Heart left ventricle (tissue), 16 donors: ENCODE data around the gene KEAP1. TPM values are rescaled to one million over a fixed set of nuclear protein-coding genes. Genes with fewer than 3 reads are reported as not detected.

Source experiments
- ATAC-seq, 4 donors: fragments of 200-7000 bp; cut with Tn5 transposase; one replicate each; pipeline ENCODE4 v1.9.1; 2020 to 2022; ENCODE audit warnings: moderate library complexity in 4 of 4, mild to moderate bottlenecking in 3 of 4, moderate number of reproducible peaks in 1 of 4
- DNase-seq, 5 donors: peaks; one replicate each; pipeline ENCODE4 v3.0.0-alpha.2; 2020
- H3K27ac ChIP-seq, 12 donors: fragments of 200-600 bp; sonication (generic) in 4 of 12; one replicate each; pipeline versions ENCODE4 v1.5.0 to v1.8.0; 2016 to 2022; ENCODE audit warnings: mild to moderate bottlenecking in 2 of 12
- H3K27me3 ChIP-seq, 9 donors: fragments of 200-600 bp; sonication (generic) in 2 of 9; one replicate each; pipeline versions ENCODE4 v1.5.1 to v1.8.0; 2016 to 2022; ENCODE audit warnings: mild to moderate bottlenecking in 3 of 9
- H3K36me3 ChIP-seq, 9 donors: fragments of 200-600 bp; sonication (generic) in 2 of 9; one replicate each; pipeline versions ENCODE4 v1.5.0 to v1.8.0; 2018 to 2022; ENCODE audit warnings: mild to moderate bottlenecking in 2 of 9
- H3K4me1 ChIP-seq, 12 donors: fragments of 200-600 bp; sonication (generic) in 4 of 12; one replicate each; pipeline versions ENCODE4 v1.5.0 to v1.8.0; 2016 to 2022; ENCODE audit warnings: mild to moderate bottlenecking in 3 of 12
- H3K4me3 ChIP-seq, 12 donors: fragments of 200-600 bp; sonication (generic) in 4 of 12; one replicate each; pipeline versions ENCODE4 v1.5.0 to v1.8.0; 2017 to 2022; ENCODE audit warnings: mild to moderate bottlenecking in 9 of 12, moderate library complexity in 4 of 12
- H3K9me3 ChIP-seq, 12 donors: fragments of 200-600 bp; sonication (generic) in 4 of 12; one replicate each; pipeline versions ENCODE4 v1.5.0 to v1.8.0; 2016 to 2022; ENCODE audit warnings: mild to moderate bottlenecking in 1 of 12
- CTCF ChIP-seq, 12 donors: fragments of 200-600 bp; sonication (generic) in 4 of 12; IDR thresholded peaks; one replicate each; pipeline versions ENCODE4 v1.5.0 to v1.8.0; 2018 to 2022; ENCODE audit warnings: antibody characterized with exemption in 12 of 12, mild to moderate bottlenecking in 5 of 12
- POLR2A ChIP-seq, 2 donors: fragments of 450-650 bp; IDR thresholded peaks; one replicate each; pipeline ENCODE4 v1.6.1; 2017; ENCODE audit warnings: antibody characterized with exemption in 2 of 2, mild to moderate bottlenecking in 2 of 2, moderate library complexity in 2 of 2
- WGBS, 4 donors: extraction: QIAGEN DNeasy Blood & Tissue Kit in 2 of 4; methylation state at CpG; one replicate each; pipeline versions ENCODE4 v1.1.5 to v1.1.7; 2013 to 2018; 5-methylcytosine and 5-hydroxymethylcytosine counted together
- intact Hi-C, 10 donors: fragments of 100-400 bp; cut with DNase I; formaldehyde crosslinking; loops; one replicate each; pipeline versions ENCODE4 v1.11.1 to v1.14.2; 2022
- polyA plus RNA-seq, 2 donors: library from polyadenylated mRNA; stranded (reverse); fragments of 200-250 nt; gene quantifications; one replicate each; pipeline ENCODE4 v1.2.3, GENCODE V29; 2013
- total RNA-seq, 9 donors: library from RNA; depleted of rRNA in 2 of 9; stranded (reverse); fragments of >200 nt in 2 of 9; fragmentation: NEBNext Ultra II Directional in 3 of 9; extraction: Animal tissue kit (Norgen Biotek cat#: 25700) in 3 of 9; gene quantifications; one replicate each; pipeline versions ENCODE4 v1.1.0 to v1.2.4, GENCODE V29; 2016 to 2023
- donor health status: ischemic (EF 13 %, LVEDD 7.1; RV severe dilation, severe dysfunction).
- donor health status: healthy with polysubstance abuse.
- donor health status: DM: no; HTN: yes; CAD: no.
- donor health status: DM: no; HTN: no; CAD: no.
- donor health status: ischemic (EF 25% LVEDD 6.9; RV normal size, moderate dysfunction).
- donor health status: ischemic (EF 25% LVEDD 5.7; RV mildly dilated, moderate dysfunction).
- donor health status: healthy.
- donor health status: DM: yes; HTN: yes; CAD: no.
- donor health status: ischemic (EF 35%, LVEDD 5.7; RV mildly dilated, moderate dysfunction).
- donor health status: nonischemic (EF 11% LVEDD 7.7; RV severe dilation, severe dysfunction).
- donor health status: DM: yes; HTN: yes; CAD: no.
- donor health status: PGD.
- donor health status: ischemic (EF 29% LVEDD 5.4; RV normal size, mild dysfunction).
- donor health status: nonischemic (EF 23%, LVEDD 6.1; RV moderate dilation, normal function).

Gene KEAP1
- total and polyA plus RNA-seq, 11 donors: 52.8 to 94.2 (median 67.6) TPM

DNA sequence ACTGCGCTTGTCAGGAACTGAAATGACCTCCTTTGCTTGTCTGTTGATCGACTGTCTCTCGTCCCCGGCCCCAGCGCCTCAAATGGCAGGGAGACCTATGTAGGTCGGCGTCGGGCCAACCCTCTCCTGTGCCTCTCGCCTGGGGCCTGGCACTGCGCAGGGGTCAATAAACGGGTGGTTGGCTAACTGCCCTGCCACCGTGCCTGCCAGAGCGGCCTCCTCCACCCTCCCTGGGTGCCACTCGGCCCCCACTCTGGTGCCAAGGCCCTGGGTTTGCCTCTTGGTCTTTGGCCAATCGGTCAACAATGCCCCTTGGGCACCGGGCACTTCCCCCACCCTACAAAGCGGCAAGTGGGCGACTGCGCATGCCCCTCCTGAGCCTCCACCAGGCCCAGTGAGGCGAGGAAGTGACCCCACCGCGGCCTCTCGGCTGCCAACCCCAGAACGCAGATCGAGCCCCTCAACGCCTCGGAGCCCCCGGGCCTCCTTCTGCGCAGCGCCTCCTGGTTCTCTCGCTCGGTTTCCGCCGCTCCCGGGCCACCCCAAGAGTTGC is 1.1 kb downstream of the KEAP1 start:
- intact Hi-C loops: loop anchor here in 8 of 10 donors (2.0 to 10.0 kb wide), 5 partner anchors 40 to 67 kb away; partner anchors contain the start of genes CDKN2D (in 5 of the 8), ATG4D (in 4 of the 8) and KRI1 (in 4 of the 8)
- Histone ChIP-seq H3K36me3 (peaks cover 0 to 27% (median 24%) of the 10 kb centered on the region in 9 donors), H3K27me3 (no peaks in the 10 kb centered on the region), H3K27ac (peak overlapping the region; percentile 96 to 100 (median 99)), H3K4me1 (peaks cover 0 to 51% (median 34%) of the 10 kb centered on the region in 12 donors), H3K4me3 (peak overlapping the region; percentile 72 to 99 (median 95)), H3K9me3 (no peaks in the 10 kb centered on the region)
- TF ChIP-seq POLR2A (IDR thresholded peaks at IDR 0.05) (no peak), CTCF (IDR thresholded peaks at IDR 0.05) (no peak)
- DNase-seq (peak; percentile 76 to 92 (median 89)), ATAC-seq (peak; percentile 60 to 82 (median 76))
- 0 to 1% (median 0%) methylated on average over 20 to 35 of the region's 35 CpGs for WGBS, 4 donors

GRCh38 chr19:10500247-10500592 is 2.9 kb downstream of the KEAP1 start:
- peaks cover 0 to 51% (median 34%) of the 10 kb centered on the region in 12 donors for H3K4me1 ChIP-seq
- no peak overlapping the region for H3K27ac ChIP-seq
- DNase-seq: no peak
- H3K36me3 ChIP-seq: peaks cover 0 to 45% (median 42%) of the 10 kb centered on the region in 9 donors
- no peak for ATAC-seq
- H3K4me3 ChIP-seq: no peak overlapping the region
- 95 to 100% (median 97%) methylated on average over 2 of the region's 2 CpGs for WGBS, 4 donors
- no peaks in the 10 kb centered on the region for H3K9me3 ChIP-seq
- intact Hi-C loops: loop anchor here in 6 of 10 donors (5.0 to 10.0 kb wide), 3 partner anchors 42 to 67 kb away; partner anchors contain the start of genes CDKN2D (in 4 of the 6), KRI1 (in 4 of the 6) and ATG4D (in 2 of the 6)
- no peaks in the 10 kb centered on the region for H3K27me3 ChIP-seq
- TF ChIP-seq POLR2A (IDR thresholded peaks at IDR 0.05) (no peak), CTCF (IDR thresholded peaks at IDR 0.05) (no peak)

DNA sequence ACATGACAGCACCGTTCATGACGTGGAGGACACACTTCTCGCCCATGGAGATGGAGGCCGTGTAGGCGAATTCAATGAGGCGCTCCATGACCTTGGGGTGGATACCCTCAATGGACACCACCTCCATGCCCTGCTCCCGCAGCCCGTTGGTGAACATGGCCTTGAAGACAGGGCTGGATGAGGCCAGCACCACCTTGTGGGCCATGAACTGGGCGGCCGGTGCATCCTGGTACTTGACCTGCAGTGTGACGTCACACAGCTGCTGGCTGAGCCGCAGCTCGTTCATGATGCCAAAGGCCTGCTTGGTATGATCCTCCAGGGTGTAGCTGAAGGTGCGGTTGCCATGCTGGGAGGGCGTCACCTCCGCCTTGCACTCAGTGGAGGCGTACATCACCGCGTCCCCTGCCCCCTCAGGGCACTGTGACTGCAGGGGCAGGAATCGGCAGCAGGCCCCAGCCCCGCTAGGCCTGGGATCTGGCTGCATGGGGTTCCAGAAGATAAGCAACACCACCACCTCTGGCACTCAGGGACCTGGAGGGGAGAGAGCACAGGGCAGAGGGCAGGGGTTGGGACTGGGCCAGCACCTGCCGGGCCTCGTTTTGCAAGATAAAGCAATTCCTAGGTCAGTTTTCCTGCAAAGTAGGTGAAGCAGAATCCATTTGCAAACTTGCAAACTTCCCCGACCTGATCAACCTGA is 3.5 kb downstream of the KEAP1 start:
- TF ChIP-seq POLR2A (IDR thresholded peaks at IDR 0.05) (no peak), CTCF (IDR thresholded peaks at IDR 0.05) (no peak)
- Histone ChIP-seq H3K27ac (peak overlapping the region in 1 of 12 donors; percentile 43), H3K4me3 (no peak overlapping the region), H3K36me3 (peaks cover 0 to 50% (median 47%) of the 10 kb centered on the region in 9 donors), H3K27me3 (no peaks in the 10 kb centered on the region), H3K9me3 (no peaks in the 10 kb centered on the region), H3K4me1 (peaks cover 0 to 51% (median 34%) of the 10 kb centered on the region in 12 donors)
- intact Hi-C loops: loop anchor here in 6 of 10 donors (5.0 to 10.0 kb wide), 3 partner anchors 43 to 68 kb away; partner anchors contain the start of genes CDKN2D (in 4 of the 6), KRI1 (in 4 of the 6) and ATG4D (in 2 of the 6)
- DNase-seq (no peak), ATAC-seq (no peak)
- 79 to 88% (median 86%) methylated on average over 12 to 24 of the region's 24 CpGs for WGBS, 4 donors

DNA sequence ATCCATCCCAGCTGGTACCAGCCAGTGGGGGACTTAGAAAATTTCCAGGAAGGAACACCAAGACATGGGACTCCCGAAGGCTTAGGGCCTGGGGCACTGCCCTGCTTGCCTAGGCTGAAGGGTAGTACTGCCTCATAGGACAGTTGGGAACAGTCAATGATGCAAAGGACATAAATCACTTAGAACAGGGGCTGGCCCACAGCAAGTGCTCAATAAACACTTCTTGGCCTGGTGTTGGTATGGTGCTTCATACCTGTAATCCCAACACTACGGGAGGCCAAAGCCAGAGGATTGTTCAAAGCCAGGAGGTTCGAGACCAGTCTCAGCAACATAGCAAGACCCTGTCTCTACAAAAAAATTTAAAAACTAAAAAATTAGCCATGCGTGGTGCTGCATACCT is 5.8 kb downstream of the KEAP1 start:
- no peaks in the 10 kb centered on the region for H3K9me3 ChIP-seq
- 94 to 98% (median 96%) methylated on average over 4 of the region's 4 CpGs for WGBS, 4 donors
- H3K27ac ChIP-seq: no peak overlapping the region
- no peaks in the 10 kb centered on the region for H3K27me3 ChIP-seq
- DNase-seq (no peak), ATAC-seq (no peak)
- peaks cover 0 to 74% (median 63%) of the 10 kb centered on the region in 9 donors for H3K36me3 ChIP-seq
- intact Hi-C loops: no loop called here
- peaks cover 0 to 51% (median 31%) of the 10 kb centered on the region in 12 donors for H3K4me1 ChIP-seq
- H3K4me3 ChIP-seq: no peak overlapping the region
- TF ChIP-seq POLR2A (IDR thresholded peaks at IDR 0.05) (no peak), CTCF (IDR thresholded peaks at IDR 0.05) (no peak)
